Keratinocyte (primary cell): ENCODE data around the gene MOCS1. TPM values are rescaled to one million over a fixed set of nuclear protein-coding genes. Genes with fewer than 3 reads are reported as not detected.

Source experiments
- DNase-seq: peaks from one replicate; pipeline ENCODE4 v3.0.0-alpha.2; 2011; ENCODE audit warnings: low read depth, missing footprints, low spot score
- FAIRE-seq: peaks from 2 replicates; lab custom pipeline; 2011; peaks lifted over from hg19 to GRCh38; lab: Jason Lieb, UNC
- H2AFZ ChIP-seq: 2 replicates; pipeline ENCODE4 v1.6.0; 2012; ENCODE audit warnings: low read length, control low read depth, inconsistent platforms; ENCODE audit not compliant: control insufficient read depth
- H3K27ac ChIP-seq: 2 replicates; pipeline ENCODE4 v1.5.1; 2011; ENCODE audit warnings: low read length; ENCODE audit not compliant: control insufficient read depth, insufficient read depth
- H3K27me3 ChIP-seq: 3 replicates; pipeline ENCODE4 v1.6.0; 2011; ENCODE audit warnings: low read length; ENCODE audit not compliant: control insufficient read depth, insufficient read depth; ENCODE audit errors: extremely low read depth
- H3K36me3 ChIP-seq, 2 experiments: 2 replicates in 1 of 2; 3 replicates in 1 of 2; pipeline ENCODE4 v1.5.1; 2011; ENCODE audit warnings: low read length in 2 of 2, mild to moderate bottlenecking in 1 of 2; ENCODE audit not compliant: control insufficient read depth in 2 of 2, insufficient read depth in 2 of 2; ENCODE audit errors: extremely low read depth in 1 of 2
- H3K4me1 ChIP-seq: 3 replicates; pipeline ENCODE4 v1.5.1; 2011; ENCODE audit warnings: low read length; ENCODE audit not compliant: control insufficient read depth, insufficient read depth; ENCODE audit errors: extremely low read depth
- H3K4me2 ChIP-seq: 3 replicates; pipeline ENCODE4 v1.6.0; 2011; ENCODE audit warnings: low read depth, low read length; ENCODE audit not compliant: control insufficient read depth, insufficient read depth; ENCODE audit errors: extremely low read depth
- H3K4me3 ChIP-seq, 3 experiments: fragments of 200-600 bp in 1 of 3; sonication (generic) in 1 of 3; 2 replicates in 2 of 3; 3 replicates in 1 of 3; pipeline ENCODE4 v1.5.1; 2011 to 2016; ENCODE audit warnings: low read length in 3 of 3, mild to moderate bottlenecking in 3 of 3, control low read depth in 2 of 3, inconsistent platforms in 1 of 3, low read depth in 1 of 3, mixed read lengths in 1 of 3, mixed run types in 1 of 3, moderate library complexity in 1 of 3; ENCODE audit not compliant: control insufficient read depth in 2 of 3, insufficient read depth in 2 of 3; ENCODE audit errors: extremely low read depth in 1 of 3
- H3K79me2 ChIP-seq: 2 replicates; pipeline ENCODE4 v1.6.0; 2012; ENCODE audit warnings: low read length; ENCODE audit not compliant: control insufficient read depth, insufficient read depth
- H3K9ac ChIP-seq: 3 replicates; pipeline ENCODE4 v1.6.0; 2011; ENCODE audit warnings: low read length; ENCODE audit not compliant: control insufficient read depth, insufficient read depth; ENCODE audit errors: extremely low read depth
- H3K9me1 ChIP-seq: 3 replicates; pipeline ENCODE4 v1.6.0; 2011; ENCODE audit warnings: low read length; ENCODE audit not compliant: control insufficient read depth, insufficient read depth; ENCODE audit errors: extremely low read depth
- H3K9me3 ChIP-seq: 2 replicates; pipeline ENCODE4 v1.5.1; 2012; ENCODE audit warnings: low read depth, low read length; ENCODE audit not compliant: control insufficient read depth
- H4K20me1 ChIP-seq: 3 replicates; pipeline ENCODE4 v1.6.0; 2011; ENCODE audit warnings: low read length; ENCODE audit not compliant: control insufficient read depth, insufficient read depth; ENCODE audit errors: extremely low read depth
- CTCF ChIP-seq, 3 experiments: IDR thresholded peaks in 1 of 3; conservative IDR thresholded peaks in 1 of 3; optimal IDR thresholded peaks in 1 of 3; 2 replicates in 2 of 3; 3 replicates in 1 of 3; pipeline versions ENCODE3 to v1.5.1; 2011; ENCODE audit warnings: low read length in 3 of 3, mild to moderate bottlenecking in 3 of 3, moderate library complexity in 2 of 3, control low read depth in 1 of 3, inconsistent platforms in 1 of 3; ENCODE audit not compliant: insufficient read depth in 2 of 3; ENCODE audit errors: extremely low read depth in 1 of 3
- EZH2 ChIP-seq: IDR thresholded peaks from one replicate; pipeline ENCODE4 v1.6.1; 2012; ENCODE audit warnings: inconsistent platforms, mild to moderate bottlenecking, low read length, moderate library complexity
- dilution Hi-C: fragments of 300-500 bp; cut with MboI; formaldehyde crosslinking; loops from one replicate; pipeline ENCODE4 v1.7.0; 2020; ENCODE audit warnings: low sequenced_read_pairs; ENCODE audit not compliant: extremely low pct_ligation_motif_present
- polyA plus RNA-seq, 5 experiments: library from polyadenylated mRNA; depleted of rRNA in 3 of 5; stranded (reverse) in 3 of 5; stranded (forward) in 1 of 5; unstranded in 1 of 5; fragments of >200 nt; gene quantifications; 1 replicate in 1 of 5; 2 replicates in 3 of 5; 3 replicates in 1 of 5; pipeline versions ENCODE4 v1.2.1 to v1.2.3, GENCODE V29; 2011 to 2012; ENCODE audit warnings: missing spikeins in 2 of 5, low read depth in 1 of 5, low replicate concordance in 1 of 5

Gene MOCS1
- polyA plus RNA-seq, 1 donor (not counting 4 experiments of a cell fraction or from before 2014, with no cell fraction given): 2.2 TPM

GRCh38 chr6:39941820-39942219 lies 7.6 kb upstream of the MOCS1 start:
- Histone ChIP-seq H3K27ac (no peak overlapping the region), H3K36me3 (no peaks in the 10 kb centered on the region), H2AFZ (no peak overlapping the region), H3K4me2 (no peak overlapping the region), H3K9me3 (no peaks in the 10 kb centered on the region), H3K27me3 (no peaks in the 10 kb centered on the region), H3K9me1 (no peaks in the 10 kb centered on the region), H3K4me1 (peaks cover 8% of the 10 kb centered on the region), H3K9ac (no peak overlapping the region), H3K79me2 (no peaks in the 10 kb centered on the region), H3K4me3 (no peak overlapping the region), H4K20me1 (no peaks in the 10 kb centered on the region)
- dilution Hi-C loops: no loop called here
- TF ChIP-seq CTCF (optimal IDR thresholded peaks at IDR 0.05 in 1 of 3, IDR thresholded peaks at IDR 0.05 in 1 of 3, conservative IDR thresholded peaks at IDR 0.05 in 1 of 3; ENCODE audit: extremely low read depth in 1 of 3, insufficient read depth in 2 of 3, low read length in 3 of 3) (no peak), EZH2 (no peak)
- DNase-seq: no peak
- no peak for FAIRE-seq

- FAIRE-seq: no peak
- H3K9me1 ChIP-seq: no peaks in the 10 kb centered on the region
- no peaks in the 10 kb centered on the region for H3K27me3 ChIP-seq
- dilution Hi-C loops: no loop called here
- H3K36me3 ChIP-seq: no peaks in the 10 kb centered on the region
- no peaks in the 10 kb centered on the region for H3K9me3 ChIP-seq
- H3K9ac ChIP-seq: no peak overlapping the region
- TF ChIP-seq CTCF (optimal IDR thresholded peaks at IDR 0.05 in 1 of 3, IDR thresholded peaks at IDR 0.05 in 1 of 3, conservative IDR thresholded peaks at IDR 0.05 in 1 of 3; ENCODE audit: extremely low read depth in 1 of 3, insufficient read depth in 2 of 3, low read length in 3 of 3): no peak
- TF ChIP-seq EZH2: no peak
- H3K27ac ChIP-seq: no peak overlapping the region
- no peak overlapping the region for H3K4me2 ChIP-seq
- H3K4me3 ChIP-seq: no peak overlapping the region
- H3K79me2 ChIP-seq: no peaks in the 10 kb centered on the region
- DNase-seq: no peak
- no peak overlapping the region for H2AFZ ChIP-seq
- no peaks in the 10 kb centered on the region for H4K20me1 ChIP-seq
- peaks cover 8% of the 10 kb centered on the region for H3K4me1 ChIP-seq
These were observed 6.9 kb upstream of the MOCS1 start for GRCh38 chr6:39941138-39941537.
